ENCODE data around the gene CPNE2.

DNA sequence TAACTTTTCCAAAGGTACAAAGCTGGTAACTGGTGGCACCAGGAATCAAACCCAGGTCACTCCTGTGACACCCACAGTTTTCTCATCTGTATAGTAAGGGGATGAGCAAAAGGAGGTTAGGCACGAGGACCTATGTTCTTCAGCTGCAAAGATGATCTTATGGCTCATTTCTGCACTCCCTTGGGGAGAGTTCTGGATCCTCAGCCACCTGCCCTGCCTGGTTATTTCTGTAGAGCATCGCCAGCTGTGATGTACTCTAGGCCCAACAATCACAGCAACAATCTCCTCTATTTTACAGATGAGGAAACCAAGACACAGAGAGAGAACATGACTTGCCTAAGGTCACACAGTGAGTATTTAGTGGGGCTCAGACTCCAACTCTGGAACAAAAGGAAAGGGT, 5.4 kb upstream of the CPNE2 start:
- TF ChIP-seq, protein P1, sequence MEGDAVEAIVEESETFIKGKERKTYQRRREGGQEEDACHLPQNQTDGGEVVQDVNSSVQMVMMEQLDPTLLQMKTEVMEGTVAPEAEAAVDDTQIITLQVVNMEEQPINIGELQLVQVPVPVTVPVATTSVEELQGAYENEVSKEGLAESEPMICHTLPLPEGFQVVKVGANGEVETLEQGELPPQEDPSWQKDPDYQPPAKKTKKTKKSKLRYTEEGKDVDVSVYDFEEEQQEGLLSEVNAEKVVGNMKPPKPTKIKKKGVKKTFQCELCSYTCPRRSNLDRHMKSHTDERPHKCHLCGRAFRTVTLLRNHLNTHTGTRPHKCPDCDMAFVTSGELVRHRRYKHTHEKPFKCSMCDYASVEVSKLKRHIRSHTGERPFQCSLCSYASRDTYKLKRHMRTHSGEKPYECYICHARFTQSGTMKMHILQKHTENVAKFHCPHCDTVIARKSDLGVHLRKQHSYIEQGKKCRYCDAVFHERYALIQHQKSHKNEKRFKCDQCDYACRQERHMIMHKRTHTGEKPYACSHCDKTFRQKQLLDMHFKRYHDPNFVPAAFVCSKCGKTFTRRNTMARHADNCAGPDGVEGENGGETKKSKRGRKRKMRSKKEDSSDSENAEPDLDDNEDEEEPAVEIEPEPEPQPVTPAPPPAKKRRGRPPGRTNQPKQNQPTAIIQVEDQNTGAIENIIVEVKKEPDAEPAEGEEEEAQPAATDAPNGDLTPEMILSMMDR (IDR thresholded peaks at IDR 0.05): no peak
- TF ChIP-seq POLR2A (IDR thresholded peaks at IDR 0.05): no peak

All from ovary (tissue), 3 donors.